ENCODE measurements around the gene POLR2I.

DNA sequence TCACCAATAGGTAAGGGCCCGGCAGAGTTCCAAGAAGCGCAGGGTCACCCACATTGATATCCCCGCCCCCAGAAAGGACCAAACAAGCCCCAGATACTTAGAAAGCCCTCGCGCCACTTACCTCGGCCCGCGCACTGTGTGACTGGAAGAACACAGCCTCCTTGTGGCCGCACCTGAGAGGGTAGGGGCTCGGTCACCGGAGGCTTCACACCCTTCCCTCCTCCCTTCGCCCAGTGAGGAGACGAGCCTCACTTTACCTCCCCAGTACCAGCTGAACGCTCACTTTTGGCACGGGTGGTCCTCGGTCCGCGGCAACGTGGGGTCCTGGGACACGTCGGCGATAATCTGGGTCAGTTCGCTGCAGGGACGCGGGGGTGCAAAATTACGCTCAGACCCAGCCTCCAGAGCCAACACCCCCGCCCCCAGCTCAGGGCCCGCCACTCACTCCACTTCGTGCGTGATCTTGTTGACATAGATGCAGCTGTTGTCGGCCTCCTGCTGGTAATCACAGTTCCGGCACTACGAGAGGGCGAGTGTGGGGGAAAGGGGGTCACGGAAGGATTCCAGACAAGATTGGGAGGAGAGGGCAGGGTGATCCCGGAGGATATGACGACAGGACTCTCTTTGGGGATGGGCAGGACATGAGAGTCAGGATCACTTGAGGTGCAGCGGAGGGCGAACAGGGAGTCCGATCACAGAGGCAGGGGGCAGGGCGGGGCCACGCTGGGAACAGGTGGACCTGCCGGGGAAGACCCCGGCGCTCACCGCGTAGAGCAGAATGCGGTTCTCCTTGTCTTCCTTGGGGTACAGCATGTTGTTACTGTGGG lies 568 bp downstream of the POLR2I start:
- TF ChIP-seq, protein P1, sequence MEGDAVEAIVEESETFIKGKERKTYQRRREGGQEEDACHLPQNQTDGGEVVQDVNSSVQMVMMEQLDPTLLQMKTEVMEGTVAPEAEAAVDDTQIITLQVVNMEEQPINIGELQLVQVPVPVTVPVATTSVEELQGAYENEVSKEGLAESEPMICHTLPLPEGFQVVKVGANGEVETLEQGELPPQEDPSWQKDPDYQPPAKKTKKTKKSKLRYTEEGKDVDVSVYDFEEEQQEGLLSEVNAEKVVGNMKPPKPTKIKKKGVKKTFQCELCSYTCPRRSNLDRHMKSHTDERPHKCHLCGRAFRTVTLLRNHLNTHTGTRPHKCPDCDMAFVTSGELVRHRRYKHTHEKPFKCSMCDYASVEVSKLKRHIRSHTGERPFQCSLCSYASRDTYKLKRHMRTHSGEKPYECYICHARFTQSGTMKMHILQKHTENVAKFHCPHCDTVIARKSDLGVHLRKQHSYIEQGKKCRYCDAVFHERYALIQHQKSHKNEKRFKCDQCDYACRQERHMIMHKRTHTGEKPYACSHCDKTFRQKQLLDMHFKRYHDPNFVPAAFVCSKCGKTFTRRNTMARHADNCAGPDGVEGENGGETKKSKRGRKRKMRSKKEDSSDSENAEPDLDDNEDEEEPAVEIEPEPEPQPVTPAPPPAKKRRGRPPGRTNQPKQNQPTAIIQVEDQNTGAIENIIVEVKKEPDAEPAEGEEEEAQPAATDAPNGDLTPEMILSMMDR (IDR thresholded peaks at IDR 0.05), result no peak
- TF ChIP-seq, protein P2, sequence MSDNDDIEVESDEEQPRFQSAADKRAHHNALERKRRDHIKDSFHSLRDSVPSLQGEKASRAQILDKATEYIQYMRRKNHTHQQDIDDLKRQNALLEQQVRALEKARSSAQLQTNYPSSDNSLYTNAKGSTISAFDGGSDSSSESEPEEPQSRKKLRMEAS (CRISPR knock-in tag; IDR thresholded peaks at IDR 0.05), result no peak
- TF ChIP-seq ZSCAN18 (CRISPR knock-in tag; IDR thresholded peaks at IDR 0.05) (no peak), ZNF263 (CRISPR knock-in tag; IDR thresholded peaks at IDR 0.05; ENCODE audit: low read depth) (no peak)
- TF ChIP-seq, protein P3, sequence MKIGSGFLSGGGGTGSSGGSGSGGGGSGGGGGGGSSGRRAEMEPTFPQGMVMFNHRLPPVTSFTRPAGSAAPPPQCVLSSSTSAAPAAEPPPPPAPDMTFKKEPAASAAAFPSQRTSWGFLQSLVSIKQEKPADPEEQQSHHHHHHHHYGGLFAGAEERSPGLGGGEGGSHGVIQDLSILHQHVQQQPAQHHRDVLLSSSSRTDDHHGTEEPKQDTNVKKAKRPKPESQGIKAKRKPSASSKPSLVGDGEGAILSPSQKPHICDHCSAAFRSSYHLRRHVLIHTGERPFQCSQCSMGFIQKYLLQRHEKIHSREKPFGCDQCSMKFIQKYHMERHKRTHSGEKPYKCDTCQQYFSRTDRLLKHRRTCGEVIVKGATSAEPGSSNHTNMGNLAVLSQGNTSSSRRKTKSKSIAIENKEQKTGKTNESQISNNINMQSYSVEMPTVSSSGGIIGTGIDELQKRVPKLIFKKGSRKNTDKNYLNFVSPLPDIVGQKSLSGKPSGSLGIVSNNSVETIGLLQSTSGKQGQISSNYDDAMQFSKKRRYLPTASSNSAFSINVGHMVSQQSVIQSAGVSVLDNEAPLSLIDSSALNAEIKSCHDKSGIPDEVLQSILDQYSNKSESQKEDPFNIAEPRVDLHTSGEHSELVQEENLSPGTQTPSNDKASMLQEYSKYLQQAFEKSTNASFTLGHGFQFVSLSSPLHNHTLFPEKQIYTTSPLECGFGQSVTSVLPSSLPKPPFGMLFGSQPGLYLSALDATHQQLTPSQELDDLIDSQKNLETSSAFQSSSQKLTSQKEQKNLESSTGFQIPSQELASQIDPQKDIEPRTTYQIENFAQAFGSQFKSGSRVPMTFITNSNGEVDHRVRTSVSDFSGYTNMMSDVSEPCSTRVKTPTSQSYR (CRISPR knock-in tag; IDR thresholded peaks at IDR 0.05), result no peak

Measured in WTC11 (cell line).